Measurements from ENCODE around the gene GNPTAB. TPM values are rescaled to one million over a fixed set of nuclear protein-coding genes. Genes with fewer than 3 reads are reported as not detected.
A peak's percentile ranks its signal among the peaks of the same experiment; 100 is the strongest.

The GNPTAB gene
- total and polyA plus RNA-seq, 2 of the 13 experiments (the other 11 are each of a cell fraction or from before 2014, with no cell fraction given): 13.6 to 19.4 TPM

DNA sequence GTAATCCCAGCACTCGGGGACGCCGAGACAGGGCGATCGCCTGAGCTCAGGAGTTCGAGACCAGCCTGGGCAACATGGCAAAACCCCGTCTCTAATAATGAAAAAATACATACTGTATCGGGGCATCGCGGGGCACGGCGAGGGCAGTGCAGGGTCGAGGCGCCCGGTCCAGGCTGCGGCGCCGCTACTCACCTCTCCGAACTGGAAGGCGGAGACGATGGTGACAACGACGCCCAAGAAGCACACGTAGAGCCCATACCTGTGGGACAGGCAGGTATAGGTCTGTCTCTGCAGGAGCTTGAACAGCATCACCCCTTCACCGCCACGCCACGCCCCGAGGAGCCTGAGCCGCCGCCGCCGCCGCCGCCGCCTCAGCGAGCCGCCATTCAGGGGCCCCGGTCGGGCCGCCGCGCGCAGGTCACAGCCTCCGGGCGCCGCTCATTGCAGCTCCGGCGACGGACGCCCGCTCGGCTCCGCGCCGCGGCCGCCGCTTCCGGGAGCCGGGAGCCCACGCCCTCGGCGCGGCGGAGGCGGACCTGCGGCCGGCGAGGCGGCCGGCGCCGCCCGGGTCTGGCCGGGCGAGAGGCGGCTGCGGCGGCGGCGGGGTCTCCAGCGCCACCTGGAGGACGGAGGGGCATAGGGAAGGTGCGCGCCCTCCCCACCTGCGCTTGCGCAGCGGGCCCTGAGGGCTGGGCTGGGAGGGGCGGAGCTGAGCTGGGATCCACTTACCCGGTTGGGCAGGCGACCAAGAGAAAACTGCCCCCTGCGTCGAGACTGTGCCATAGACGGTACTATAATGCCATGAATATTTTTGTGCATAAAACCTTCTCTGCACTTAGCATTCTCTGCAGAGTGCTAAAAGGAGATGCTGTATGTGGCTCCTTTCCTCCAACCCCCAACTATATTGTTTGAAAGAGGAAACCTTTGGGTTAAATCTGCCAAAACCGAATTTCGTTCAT, at the start of gene GNPTAB (continued):
- TF ChIP-seq, protein P1, sequence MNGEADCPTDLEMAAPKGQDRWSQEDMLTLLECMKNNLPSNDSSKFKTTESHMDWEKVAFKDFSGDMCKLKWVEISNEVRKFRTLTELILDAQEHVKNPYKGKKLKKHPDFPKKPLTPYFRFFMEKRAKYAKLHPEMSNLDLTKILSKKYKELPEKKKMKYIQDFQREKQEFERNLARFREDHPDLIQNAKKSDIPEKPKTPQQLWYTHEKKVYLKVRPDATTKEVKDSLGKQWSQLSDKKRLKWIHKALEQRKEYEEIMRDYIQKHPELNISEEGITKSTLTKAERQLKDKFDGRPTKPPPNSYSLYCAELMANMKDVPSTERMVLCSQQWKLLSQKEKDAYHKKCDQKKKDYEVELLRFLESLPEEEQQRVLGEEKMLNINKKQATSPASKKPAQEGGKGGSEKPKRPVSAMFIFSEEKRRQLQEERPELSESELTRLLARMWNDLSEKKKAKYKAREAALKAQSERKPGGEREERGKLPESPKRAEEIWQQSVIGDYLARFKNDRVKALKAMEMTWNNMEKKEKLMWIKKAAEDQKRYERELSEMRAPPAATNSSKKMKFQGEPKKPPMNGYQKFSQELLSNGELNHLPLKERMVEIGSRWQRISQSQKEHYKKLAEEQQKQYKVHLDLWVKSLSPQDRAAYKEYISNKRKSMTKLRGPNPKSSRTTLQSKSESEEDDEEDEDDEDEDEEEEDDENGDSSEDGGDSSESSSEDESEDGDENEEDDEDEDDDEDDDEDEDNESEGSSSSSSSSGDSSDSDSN (CRISPR knock-in tag; IDR thresholded peaks at IDR 0.05): peak; percentile 61; the same call in 1 of the 2 replicates
- TF ChIP-seq HHEX (CRISPR knock-in tag; IDR thresholded peaks at IDR 0.05): no peak
- TF ChIP-seq MYC (CRISPR knock-in tag; IDR thresholded peaks at IDR 0.05; ENCODE audit: borderline replicate concordance): 0 out of 2 replicates have a peak, but pooled peaks have one; percentile 41
- no peak for TF ChIP-seq MEF2D (CRISPR knock-in tag; IDR thresholded peaks at IDR 0.05)
- TF ChIP-seq, protein P2, sequence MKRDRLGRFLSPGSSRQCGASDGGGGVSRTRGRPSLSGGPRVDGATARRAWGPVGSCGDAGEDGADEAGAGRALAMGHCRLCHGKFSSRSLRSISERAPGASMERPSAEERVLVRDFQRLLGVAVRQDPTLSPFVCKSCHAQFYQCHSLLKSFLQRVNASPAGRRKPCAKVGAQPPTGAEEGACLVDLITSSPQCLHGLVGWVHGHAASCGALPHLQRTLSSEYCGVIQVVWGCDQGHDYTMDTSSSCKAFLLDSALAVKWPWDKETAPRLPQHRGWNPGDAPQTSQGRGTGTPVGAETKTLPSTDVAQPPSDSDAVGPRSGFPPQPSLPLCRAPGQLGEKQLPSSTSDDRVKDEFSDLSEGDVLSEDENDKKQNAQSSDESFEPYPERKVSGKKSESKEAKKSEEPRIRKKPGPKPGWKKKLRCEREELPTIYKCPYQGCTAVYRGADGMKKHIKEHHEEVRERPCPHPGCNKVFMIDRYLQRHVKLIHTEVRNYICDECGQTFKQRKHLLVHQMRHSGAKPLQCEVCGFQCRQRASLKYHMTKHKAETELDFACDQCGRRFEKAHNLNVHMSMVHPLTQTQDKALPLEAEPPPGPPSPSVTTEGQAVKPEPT (CRISPR knock-in tag; IDR thresholded peaks at IDR 0.05; ENCODE audit: low read depth): no peak
- no peak; the same call in 1 of the 2 replicates for TF ChIP-seq ZFP91 (CRISPR knock-in tag; IDR thresholded peaks at IDR 0.05; ENCODE audit: borderline replicate concordance)
- TF ChIP-seq ZNF547 (CRISPR knock-in tag; IDR thresholded peaks at IDR 0.05): no peak
- TF ChIP-seq JUN (CRISPR knock-in tag; IDR thresholded peaks at IDR 0.05): no peak
- no peak for TF ChIP-seq ZNF124 (CRISPR knock-in tag; IDR thresholded peaks at IDR 0.05)
- TF ChIP-seq ISL2 (CRISPR knock-in tag; IDR thresholded peaks at IDR 0.05): no peak
- TF ChIP-seq RXRA (CRISPR knock-in tag; IDR thresholded peaks at IDR 0.05): no peak
- TF ChIP-seq ZFP90 (CRISPR knock-in tag; IDR thresholded peaks at IDR 0.05; ENCODE audit: borderline replicate concordance): no peak
- TF ChIP-seq THAP9 (CRISPR knock-in tag; IDR thresholded peaks at IDR 0.05; ENCODE audit: borderline replicate concordance): no peak
- TF ChIP-seq RFXANK (CRISPR knock-in tag; IDR thresholded peaks at IDR 0.05): no peak
- TF ChIP-seq ZNF788 (CRISPR knock-in tag; IDR thresholded peaks at IDR 0.05; ENCODE audit: borderline replicate concordance): no peak; the same call in 1 of the 2 replicates
- TF ChIP-seq GMEB2 (CRISPR knock-in tag; IDR thresholded peaks at IDR 0.05; ENCODE audit: low read depth): no peak
- TF ChIP-seq SIX1 (CRISPR knock-in tag; IDR thresholded peaks at IDR 0.05; ENCODE audit: borderline replicate concordance): peak; percentile 51; the same call in 1 of the 2 replicates
- no peak for TF ChIP-seq FOSL2 (CRISPR knock-in tag; IDR thresholded peaks at IDR 0.05)
